Retinal pigment epithelial cell (primary cell): ENCODE measurements around the gene WHRN.

Source experiments
- DNase-seq: peaks from one replicate; pipeline ENCODE4 v3.0.0-alpha.2; 2010; ENCODE audit warnings: low read depth
- H3K4me3 ChIP-seq: 2 replicates; pipeline ENCODE4 v1.5.1; 2011; ENCODE audit warnings: mild to moderate bottlenecking, low read length, control low read depth, moderate library complexity
- TF ChIP-seq, protein P1 (sequence below): conservative IDR thresholded peaks from 2 replicates; pipeline ENCODE4 v1.5.1; 2011; ENCODE audit warnings: low read depth, low read length, control low read depth, inconsistent platforms

WHRN gene

DNA sequence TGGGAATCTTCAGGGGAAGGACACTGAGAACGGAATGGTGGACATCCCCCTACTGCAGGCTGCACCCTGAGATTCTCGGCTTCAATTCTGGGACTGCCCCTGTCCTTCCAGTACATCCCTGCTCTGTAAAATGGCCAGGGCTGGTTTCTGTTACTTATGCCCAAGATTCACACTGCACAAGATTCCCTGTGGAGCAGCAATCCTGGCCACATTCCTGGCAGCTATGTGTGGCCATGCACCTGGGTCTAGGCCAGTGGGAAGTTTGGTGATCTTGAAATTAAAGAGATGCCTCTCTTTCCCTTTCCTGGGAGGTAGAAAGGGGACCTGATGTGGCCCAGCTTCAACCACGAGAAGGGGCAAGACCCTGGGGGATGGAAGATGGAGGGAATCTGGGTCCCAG is 27.6 kb downstream of the WHRN start:
- DNase-seq = no peak
- no peak overlapping the region for H3K4me3 ChIP-seq
- TF ChIP-seq, protein P1, sequence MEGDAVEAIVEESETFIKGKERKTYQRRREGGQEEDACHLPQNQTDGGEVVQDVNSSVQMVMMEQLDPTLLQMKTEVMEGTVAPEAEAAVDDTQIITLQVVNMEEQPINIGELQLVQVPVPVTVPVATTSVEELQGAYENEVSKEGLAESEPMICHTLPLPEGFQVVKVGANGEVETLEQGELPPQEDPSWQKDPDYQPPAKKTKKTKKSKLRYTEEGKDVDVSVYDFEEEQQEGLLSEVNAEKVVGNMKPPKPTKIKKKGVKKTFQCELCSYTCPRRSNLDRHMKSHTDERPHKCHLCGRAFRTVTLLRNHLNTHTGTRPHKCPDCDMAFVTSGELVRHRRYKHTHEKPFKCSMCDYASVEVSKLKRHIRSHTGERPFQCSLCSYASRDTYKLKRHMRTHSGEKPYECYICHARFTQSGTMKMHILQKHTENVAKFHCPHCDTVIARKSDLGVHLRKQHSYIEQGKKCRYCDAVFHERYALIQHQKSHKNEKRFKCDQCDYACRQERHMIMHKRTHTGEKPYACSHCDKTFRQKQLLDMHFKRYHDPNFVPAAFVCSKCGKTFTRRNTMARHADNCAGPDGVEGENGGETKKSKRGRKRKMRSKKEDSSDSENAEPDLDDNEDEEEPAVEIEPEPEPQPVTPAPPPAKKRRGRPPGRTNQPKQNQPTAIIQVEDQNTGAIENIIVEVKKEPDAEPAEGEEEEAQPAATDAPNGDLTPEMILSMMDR = no peak

DNA sequence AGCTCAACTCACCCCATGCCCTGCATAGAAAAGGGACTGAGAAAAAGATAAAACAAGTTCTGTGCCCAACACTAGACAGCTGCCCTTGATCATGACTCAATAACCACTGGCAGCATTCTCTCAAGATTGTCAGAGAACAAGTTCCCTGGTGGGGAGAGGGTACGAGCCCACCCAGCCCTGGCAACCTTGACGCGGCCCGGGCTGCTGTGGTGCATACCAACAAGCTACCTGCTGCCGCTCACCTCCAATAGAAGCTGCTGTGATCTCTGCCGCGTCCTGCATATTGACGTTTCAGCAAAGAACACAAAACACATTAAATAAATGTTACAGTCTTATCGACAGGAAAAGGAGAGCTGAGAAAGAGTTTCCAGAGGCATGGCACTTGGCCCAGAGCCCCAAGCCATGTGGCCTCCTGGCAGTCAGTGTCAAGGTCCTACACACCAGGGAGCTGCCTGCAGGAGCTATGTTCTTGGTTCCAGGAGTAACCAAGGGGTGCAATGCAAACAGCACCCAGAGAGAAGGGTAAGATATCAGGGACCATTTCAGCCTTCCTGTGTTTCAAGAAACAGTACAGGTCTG is 28.3 kb downstream of the WHRN start:
- no peak overlapping the region for H3K4me3 ChIP-seq
- TF ChIP-seq, protein P1 = no peak
- DNase-seq = no peak

DNA sequence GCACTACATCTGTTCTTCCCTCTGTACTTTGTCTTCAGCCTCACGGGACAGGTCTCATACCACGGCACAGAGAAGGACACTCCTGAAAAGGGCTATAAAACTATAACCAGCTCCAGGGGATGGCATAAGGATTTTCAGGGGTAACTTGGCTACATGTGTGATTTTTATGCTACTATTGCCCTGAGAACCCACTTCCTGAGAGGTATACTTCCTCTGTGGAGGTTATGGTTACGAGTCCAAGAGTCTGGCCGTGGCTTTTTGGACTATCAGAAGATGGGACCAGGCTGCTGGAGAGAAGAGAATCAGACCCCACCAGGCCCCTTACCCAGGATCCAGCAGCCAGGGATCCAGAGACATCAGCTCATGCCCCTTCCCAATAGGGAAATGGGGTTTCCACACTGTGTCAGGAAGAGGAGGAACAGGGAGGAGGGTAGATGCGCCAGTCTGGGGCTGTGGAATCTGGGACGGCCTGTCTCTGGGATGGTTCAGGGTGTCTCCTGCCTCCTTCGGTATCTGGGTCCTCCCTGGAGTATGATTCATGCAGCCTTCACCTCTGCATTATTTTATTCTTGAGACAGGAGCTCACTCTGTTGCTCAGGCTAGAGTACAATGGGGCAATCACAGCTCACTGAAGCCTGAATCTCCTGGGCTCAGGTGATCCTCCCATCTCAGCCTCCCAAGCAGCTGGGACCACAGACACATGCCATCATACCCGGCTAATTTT is 29.7 kb downstream of the WHRN start:
- no peak overlapping the region for H3K4me3 ChIP-seq
- TF ChIP-seq, protein P1 = no peak
- no peak for DNase-seq

DNA sequence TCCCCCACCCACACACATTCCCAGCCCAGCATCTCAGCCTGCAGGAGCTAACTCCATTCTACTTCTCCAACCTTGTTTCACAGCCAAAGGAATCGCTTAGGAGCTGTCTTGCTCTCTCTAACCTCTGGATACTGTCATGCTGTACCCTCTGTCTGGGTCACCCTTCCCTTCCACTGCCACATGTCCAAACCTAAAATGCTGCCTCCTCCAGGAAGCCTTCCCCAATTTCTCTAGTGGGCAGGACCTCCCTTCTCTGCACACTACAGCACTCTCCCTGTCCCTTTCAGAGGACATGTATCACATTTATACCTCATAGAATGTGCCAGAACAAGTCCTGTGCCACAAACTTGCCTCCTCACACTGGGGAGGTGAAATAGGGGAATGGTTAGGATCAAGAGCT is 30.8 kb downstream of the WHRN start:
- DNase-seq = no peak
- TF ChIP-seq, protein P1 = no peak
- H3K4me3 ChIP-seq = no peak overlapping the region

DNA sequence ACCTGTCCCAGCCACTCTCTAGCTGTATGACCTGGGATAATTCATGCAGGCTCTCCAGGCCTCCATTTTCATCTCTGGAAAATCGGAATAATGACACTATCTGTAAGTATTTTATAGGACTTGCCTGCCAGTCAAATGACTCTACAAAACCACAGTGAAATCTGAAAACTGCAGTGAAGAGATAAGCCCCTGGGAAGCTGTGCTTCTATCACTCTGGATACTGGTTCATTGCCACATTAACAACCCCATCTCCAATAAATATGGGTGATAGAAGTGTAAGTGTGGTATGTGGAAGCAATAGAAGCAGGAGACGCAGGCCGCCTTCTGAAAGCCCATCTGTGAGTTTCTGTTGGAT is 31.8 kb downstream of the WHRN start:
- TF ChIP-seq, protein P1 = no peak
- no peak overlapping the region for H3K4me3 ChIP-seq
- DNase-seq = no peak

DNA sequence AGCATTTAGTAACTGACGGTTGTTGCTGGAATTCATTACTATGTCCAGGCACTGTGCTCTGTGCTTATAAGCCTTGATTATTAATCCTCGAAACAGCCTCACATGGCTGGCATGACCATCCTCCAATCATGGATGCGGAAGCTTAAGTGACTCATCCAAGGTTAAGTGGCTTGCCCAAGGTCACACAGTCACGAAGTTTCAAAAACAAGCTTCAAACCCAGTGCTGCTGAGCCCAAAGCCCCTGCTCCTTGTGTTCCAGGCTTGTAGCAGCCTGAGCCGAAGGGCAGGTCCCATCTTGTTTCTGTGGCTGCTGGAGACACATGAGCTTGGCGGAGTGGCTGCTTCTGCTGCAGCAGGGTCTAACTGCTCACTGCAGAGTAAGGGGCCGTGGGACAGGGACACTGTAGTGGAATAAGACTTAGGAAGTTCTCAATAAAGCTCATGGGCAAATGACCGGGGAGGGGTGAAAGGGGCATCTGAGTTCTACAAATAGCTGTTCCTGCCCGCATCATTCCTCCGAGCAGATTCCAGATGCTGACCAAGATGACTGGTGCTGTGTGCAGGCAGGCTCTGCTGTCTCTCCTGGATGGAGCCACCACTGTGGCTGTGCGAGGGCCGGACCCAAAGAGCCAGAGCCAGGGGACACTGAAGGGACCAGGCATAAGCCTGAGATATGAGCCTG is 32.4 kb downstream of the WHRN start:
- TF ChIP-seq, protein P1 = no peak
- DNase-seq = peak; percentile 52
- no peak overlapping the region for H3K4me3 ChIP-seq

DNA sequence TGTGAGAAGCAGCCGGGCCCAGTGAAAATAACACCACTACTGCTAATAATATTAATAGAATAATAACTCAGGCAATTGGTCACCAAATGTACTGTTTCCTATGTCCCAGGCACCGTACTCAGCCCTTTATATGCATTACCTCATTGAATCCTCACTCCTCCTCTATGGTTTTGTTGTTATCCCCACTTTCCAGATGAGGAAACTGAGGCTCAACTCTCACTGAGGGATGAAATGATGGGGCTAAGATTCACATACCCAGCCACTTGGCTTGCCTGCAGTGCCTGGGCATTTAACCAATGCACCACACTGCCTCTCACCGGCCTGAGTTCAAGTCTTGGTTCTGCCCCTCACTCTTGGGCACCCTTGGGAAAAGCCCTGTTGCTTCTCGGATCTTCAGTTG is 34.1 kb downstream of the WHRN start:
- H3K4me3 ChIP-seq = no peak overlapping the region
- TF ChIP-seq, protein P1 = no peak
- no peak for DNase-seq
